Measurements from ENCODE around the gene LRP2BP. TPM values are rescaled to one million over a fixed set of nuclear protein-coding genes. Genes with fewer than 3 reads are reported as not detected.
A peak's percentile ranks its signal among the peaks of the same experiment; 100 is the strongest.

The LRP2BP gene
- total RNA-seq, 1 donor from 2014 or later = 0.92 TPM

DNA sequence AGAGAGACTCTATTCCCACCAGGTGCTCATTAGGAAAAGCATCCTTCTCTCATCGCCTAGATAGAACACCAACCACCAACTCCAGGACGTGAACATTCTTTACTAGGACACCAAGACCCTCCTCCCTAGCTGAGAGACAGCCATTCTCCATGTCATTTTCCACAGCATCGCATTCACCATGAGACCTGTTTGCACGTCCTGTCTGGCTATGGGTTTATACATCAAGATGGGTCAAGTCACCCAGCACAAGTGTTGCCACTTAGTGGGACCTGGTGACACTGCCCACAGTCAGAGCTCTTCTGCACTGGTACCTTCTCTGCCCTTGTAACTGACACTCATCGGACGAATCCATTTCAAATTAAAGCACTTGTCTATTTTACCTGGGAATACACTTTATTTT lies 17.5 kb downstream of the LRP2BP start:
- DNase-seq (ENCODE audit: low spot score) = no peak
- peaks cover 18% of the 10 kb centered on the region for H3K36me3 Mint-ChIP-seq (ENCODE audit: low read depth, unreplicated experiment)
- H3K9me3 Mint-ChIP-seq (ENCODE audit: unreplicated experiment) = peaks cover 6% of the 10 kb centered on the region
- H3K4me1 Mint-ChIP-seq (ENCODE audit: unreplicated experiment) = peaks cover 19% of the 10 kb centered on the region
- no peaks in the 10 kb centered on the region for H3K27me3 Mint-ChIP-seq (ENCODE audit: unreplicated experiment)
- H3K27ac Mint-ChIP-seq (ENCODE audit: unreplicated experiment) = peak overlapping the region; percentile 6
- no peak overlapping the region for H3K4me3 Mint-ChIP-seq (ENCODE audit: unreplicated experiment)
- TF ChIP-seq, protein P1, sequence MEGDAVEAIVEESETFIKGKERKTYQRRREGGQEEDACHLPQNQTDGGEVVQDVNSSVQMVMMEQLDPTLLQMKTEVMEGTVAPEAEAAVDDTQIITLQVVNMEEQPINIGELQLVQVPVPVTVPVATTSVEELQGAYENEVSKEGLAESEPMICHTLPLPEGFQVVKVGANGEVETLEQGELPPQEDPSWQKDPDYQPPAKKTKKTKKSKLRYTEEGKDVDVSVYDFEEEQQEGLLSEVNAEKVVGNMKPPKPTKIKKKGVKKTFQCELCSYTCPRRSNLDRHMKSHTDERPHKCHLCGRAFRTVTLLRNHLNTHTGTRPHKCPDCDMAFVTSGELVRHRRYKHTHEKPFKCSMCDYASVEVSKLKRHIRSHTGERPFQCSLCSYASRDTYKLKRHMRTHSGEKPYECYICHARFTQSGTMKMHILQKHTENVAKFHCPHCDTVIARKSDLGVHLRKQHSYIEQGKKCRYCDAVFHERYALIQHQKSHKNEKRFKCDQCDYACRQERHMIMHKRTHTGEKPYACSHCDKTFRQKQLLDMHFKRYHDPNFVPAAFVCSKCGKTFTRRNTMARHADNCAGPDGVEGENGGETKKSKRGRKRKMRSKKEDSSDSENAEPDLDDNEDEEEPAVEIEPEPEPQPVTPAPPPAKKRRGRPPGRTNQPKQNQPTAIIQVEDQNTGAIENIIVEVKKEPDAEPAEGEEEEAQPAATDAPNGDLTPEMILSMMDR (IDR thresholded peaks at IDR 0.05; ENCODE audit: unreplicated experiment) = no peak

DNA sequence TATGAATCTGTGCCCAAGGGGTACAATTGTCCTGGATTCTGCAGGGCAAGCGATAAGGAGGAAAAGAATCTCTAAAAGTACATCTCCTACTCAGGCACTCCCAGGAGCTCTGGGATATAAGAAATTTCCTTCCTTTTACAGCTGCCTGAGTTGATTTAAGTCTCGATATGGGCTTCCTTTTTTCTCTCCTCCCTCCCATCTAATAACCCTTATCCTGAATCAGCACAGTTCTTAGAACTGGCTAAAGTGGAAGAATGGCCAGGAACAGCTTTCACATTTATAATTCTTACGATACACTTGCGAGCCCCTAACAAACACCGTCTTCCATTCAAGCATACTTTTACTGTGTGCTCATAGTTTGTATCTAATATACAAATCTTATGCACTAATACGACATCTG lies 21.2 kb downstream of the LRP2BP start:
- Mint-ChIP-seq H3K4me1 (ENCODE audit: unreplicated experiment) (peaks cover 18% of the 10 kb centered on the region), H3K27ac (ENCODE audit: unreplicated experiment) (peak overlapping the region; percentile 58), H3K27me3 (ENCODE audit: unreplicated experiment) (no peaks in the 10 kb centered on the region), H3K4me3 (ENCODE audit: unreplicated experiment) (no peak overlapping the region), H3K9me3 (ENCODE audit: unreplicated experiment) (no peaks in the 10 kb centered on the region), H3K36me3 (ENCODE audit: low read depth, unreplicated experiment) (peaks cover 16% of the 10 kb centered on the region)
- DNase-seq (ENCODE audit: low spot score) = no peak
- TF ChIP-seq, protein P1 (IDR thresholded peaks at IDR 0.05; ENCODE audit: unreplicated experiment) = no peak

DNA sequence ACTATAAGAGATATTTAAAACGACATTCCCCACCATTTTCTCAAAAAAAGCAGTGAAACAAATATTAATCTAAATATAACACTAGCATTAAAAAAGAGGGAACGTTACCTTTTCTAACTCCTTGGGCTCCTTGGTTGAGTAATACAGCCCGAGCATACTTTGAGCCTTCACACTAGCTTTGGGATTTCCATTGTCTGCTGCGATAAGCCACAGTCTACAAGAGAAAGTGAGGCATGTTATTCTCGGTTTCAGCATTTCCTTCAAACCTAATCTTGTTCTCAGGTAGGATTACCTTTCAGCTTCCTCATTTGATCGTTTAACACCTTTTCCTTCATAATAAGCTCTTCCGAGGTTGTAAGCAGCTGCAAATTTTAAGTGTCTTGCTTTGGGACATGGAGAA lies 21.7 kb downstream of the LRP2BP start:
- no peak overlapping the region for H3K27ac Mint-ChIP-seq (ENCODE audit: unreplicated experiment)
- no peaks in the 10 kb centered on the region for H3K9me3 Mint-ChIP-seq (ENCODE audit: unreplicated experiment)
- no peak for DNase-seq (ENCODE audit: low spot score)
- peaks cover 18% of the 10 kb centered on the region for H3K4me1 Mint-ChIP-seq (ENCODE audit: unreplicated experiment)
- TF ChIP-seq, protein P1 (IDR thresholded peaks at IDR 0.05; ENCODE audit: unreplicated experiment) = no peak
- no peak overlapping the region for H3K4me3 Mint-ChIP-seq (ENCODE audit: unreplicated experiment)
- peaks cover 16% of the 10 kb centered on the region for H3K36me3 Mint-ChIP-seq (ENCODE audit: low read depth, unreplicated experiment)
- H3K27me3 Mint-ChIP-seq (ENCODE audit: unreplicated experiment) = no peaks in the 10 kb centered on the region

DNA sequence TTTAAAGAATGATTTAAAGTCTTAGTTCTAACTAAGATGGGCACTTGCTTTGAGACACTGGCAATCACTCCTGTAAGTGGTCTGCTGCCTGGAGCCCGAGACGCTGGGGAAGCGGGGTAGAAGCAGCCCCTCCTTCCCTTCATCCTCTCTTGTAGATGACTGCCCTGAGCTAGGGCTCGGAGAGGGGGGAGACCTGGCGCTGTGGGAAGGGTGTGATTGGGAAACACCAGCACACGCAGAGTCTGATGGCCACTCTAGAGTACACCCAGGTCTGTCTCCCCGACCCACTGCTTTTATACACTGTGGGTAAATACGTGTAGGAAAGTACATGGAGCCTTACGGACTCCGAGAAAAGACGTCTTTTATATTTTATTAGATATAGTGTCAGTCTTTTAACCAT lies 24.0 kb downstream of the LRP2BP start:
- H3K27ac Mint-ChIP-seq (ENCODE audit: unreplicated experiment) = no peak overlapping the region
- H3K4me3 Mint-ChIP-seq (ENCODE audit: unreplicated experiment) = no peak overlapping the region
- H3K9me3 Mint-ChIP-seq (ENCODE audit: unreplicated experiment) = no peaks in the 10 kb centered on the region
- no peak for DNase-seq (ENCODE audit: low spot score)
- H3K27me3 Mint-ChIP-seq (ENCODE audit: unreplicated experiment) = no peaks in the 10 kb centered on the region
- H3K36me3 Mint-ChIP-seq (ENCODE audit: low read depth, unreplicated experiment) = peaks cover 14% of the 10 kb centered on the region
- peaks cover 18% of the 10 kb centered on the region for H3K4me1 Mint-ChIP-seq (ENCODE audit: unreplicated experiment)
- TF ChIP-seq, protein P1 (IDR thresholded peaks at IDR 0.05; ENCODE audit: unreplicated experiment) = no peak

DNA sequence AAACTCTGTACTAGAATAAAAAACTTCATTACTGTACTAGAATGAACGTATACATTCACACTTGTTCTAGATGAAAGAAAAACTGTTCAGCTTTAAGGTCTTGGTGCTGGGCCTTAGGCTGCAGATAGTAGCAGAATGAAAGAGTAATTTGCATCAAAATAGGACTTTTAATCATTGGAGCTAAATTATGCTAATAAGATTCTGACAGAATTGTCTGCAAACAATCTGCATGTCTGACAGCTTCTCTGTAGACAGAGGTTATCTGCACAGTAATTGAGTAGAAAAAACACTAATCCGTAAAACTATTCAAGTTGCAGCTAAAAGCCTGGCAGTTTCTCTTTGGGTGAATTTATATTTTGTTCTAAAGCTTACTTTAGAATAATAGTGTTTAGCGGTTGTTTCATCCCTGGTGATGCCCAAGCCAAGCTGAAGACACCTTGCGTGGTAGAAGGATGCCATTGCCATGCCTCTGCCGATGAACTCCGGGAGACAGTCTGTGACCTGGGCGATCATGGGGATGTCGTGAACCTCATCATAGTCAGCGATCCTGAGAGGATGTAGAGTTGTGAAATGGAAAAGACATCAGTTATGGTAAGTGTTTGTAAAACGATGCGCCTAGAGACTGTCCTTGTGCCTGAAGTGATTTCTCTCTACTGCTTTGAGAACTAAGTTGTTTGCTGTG lies 25.3 kb downstream of the LRP2BP start:
- no peaks in the 10 kb centered on the region for H3K9me3 Mint-ChIP-seq (ENCODE audit: unreplicated experiment)
- H3K4me1 Mint-ChIP-seq (ENCODE audit: unreplicated experiment) = peaks cover 18% of the 10 kb centered on the region
- no peak overlapping the region for H3K27ac Mint-ChIP-seq (ENCODE audit: unreplicated experiment)
- H3K4me3 Mint-ChIP-seq (ENCODE audit: unreplicated experiment) = no peak overlapping the region
- H3K36me3 Mint-ChIP-seq (ENCODE audit: low read depth, unreplicated experiment) = peaks cover 14% of the 10 kb centered on the region
- TF ChIP-seq, protein P1 (IDR thresholded peaks at IDR 0.05; ENCODE audit: unreplicated experiment) = no peak
- DNase-seq (ENCODE audit: low spot score) = no peak
- H3K27me3 Mint-ChIP-seq (ENCODE audit: unreplicated experiment) = no peaks in the 10 kb centered on the region
